Measurements from ENCODE around the gene DENND1B.

Gene DENND1B

GRCh38 chr1:197683895-197684553 is 91.3 kb downstream of the DENND1B start:
- no peak for DNase-seq (ENCODE audit: low read depth)

GRCh38 chr1:197683280-197683679 is 92.0 kb downstream of the DENND1B start:
- DNase-seq (ENCODE audit: low read depth): no peak

- DNase-seq (ENCODE audit: low read depth): no peak
These were observed 95.0 kb downstream of the DENND1B start for GRCh38 chr1:197680311-197680710.

- DNase-seq (ENCODE audit: low read depth): no peak
These were observed 97.5 kb downstream of the DENND1B start for GRCh38 chr1:197677752-197678295.

GRCh38 chr1:197677313-197677712 is 98.0 kb downstream of the DENND1B start:
- DNase-seq (ENCODE audit: low read depth): no peak

GRCh38 chr1:197675583-197676208 is 99.6 kb downstream of the DENND1B start:
- DNase-seq (ENCODE audit: low read depth): no peak

GRCh38 chr1:197674286-197674685 is 101.0 kb downstream of the DENND1B start:
- no peak for DNase-seq (ENCODE audit: low read depth)

GRCh38 chr1:197673292-197673691 is 102.0 kb downstream of the DENND1B start:
- DNase-seq (ENCODE audit: low read depth): no peak

GRCh38 chr1:197672347-197672746 is 102.9 kb downstream of the DENND1B start:
- no peak for DNase-seq (ENCODE audit: low read depth)

- no peak for DNase-seq (ENCODE audit: low read depth)
These were observed 103.4 kb downstream of the DENND1B start for GRCh38 chr1:197671920-197672319.

GRCh38 chr1:197671140-197671539 is 104.1 kb downstream of the DENND1B start:
- DNase-seq (ENCODE audit: low read depth): no peak

GRCh38 chr1:197666769-197667285 is 108.5 kb downstream of the DENND1B start:
- no peak for DNase-seq (ENCODE audit: low read depth)

- DNase-seq (ENCODE audit: low read depth): no peak
These were observed 110.9 kb downstream of the DENND1B start for GRCh38 chr1:197664391-197664790.

- no peak for DNase-seq (ENCODE audit: low read depth)
These were observed 111.9 kb downstream of the DENND1B start for GRCh38 chr1:197663162-197663953.

- DNase-seq (ENCODE audit: low read depth): no peak
These were observed 114.9 kb downstream of the DENND1B start for GRCh38 chr1:197660389-197660788.

- no peak for DNase-seq (ENCODE audit: low read depth)
These were observed 116.1 kb downstream of the DENND1B start for GRCh38 chr1:197659171-197659570.

GRCh38 chr1:197649188-197649587 is 126.1 kb downstream of the DENND1B start:
- DNase-seq (ENCODE audit: low read depth): no peak

- no peak for DNase-seq (ENCODE audit: low read depth)
These were observed 137.0 kb downstream of the DENND1B start for GRCh38 chr1:197638316-197638715.

- no peak for DNase-seq (ENCODE audit: low read depth)
These were observed 137.9 kb downstream of the DENND1B start for GRCh38 chr1:197637406-197637805.

- no peak for DNase-seq (ENCODE audit: low read depth)
These were observed 141.7 kb downstream of the DENND1B start for GRCh38 chr1:197633447-197634078.

GRCh38 chr1:197632651-197633050 is 142.6 kb downstream of the DENND1B start:
- no peak for DNase-seq (ENCODE audit: low read depth)

- DNase-seq (ENCODE audit: low read depth): no peak
These were observed 143.3 kb downstream of the DENND1B start for GRCh38 chr1:197632005-197632404.

All from stimulated activated CD4-positive, alpha-beta T cell treated with anti-CD3 and anti-CD28 coated beads, Interleukin-2, amount 100 ng/mL, for 4 hours (primary cell).